Prostate gland (tissue), 2 donors: Measurements from ENCODE around the gene HTR3B. TPM values are rescaled to one million over a fixed set of nuclear protein-coding genes. Genes with fewer than 3 reads are reported as not detected.

ENCODE experiments used
- DNase-seq: peaks from one replicate; pipeline ENCODE4 v3.0.0-alpha.2; 2019; ENCODE audit warnings: low spot score
- H3K27ac ChIP-seq, 2 donors: fragments of 200-600 bp; sonication (generic); 2 replicates each; pipeline ENCODE4 v1.5.1; 2017 to 2019
- H3K27me3 ChIP-seq: fragments of 200-600 bp; sonication (generic); replicated peaks from 2 replicates; pipeline ENCODE4 v1.5.1; 2019; ENCODE audit not compliant: insufficient read depth
- H3K36me3 ChIP-seq, 2 donors: fragments of 200-600 bp; sonication (generic); 1 replicate in 1 of 2; 2 replicates in 1 of 2; pipeline versions ENCODE4 v1.5.1 to v1.8.1; 2017 to 2019
- H3K4me1 ChIP-seq: fragments of 200-600 bp; sonication (generic); replicated peaks from 2 replicates; pipeline ENCODE4 v1.5.1; 2019
- H3K4me3 ChIP-seq, 2 donors: fragments of 200-600 bp; sonication (generic); 2 replicates each; pipeline ENCODE4 v1.5.1; 2017 to 2019
- H3K9me3 ChIP-seq: fragments of 200-600 bp; sonication (generic); 2 replicates; pipeline ENCODE4 v1.5.1; 2017
- POLR2A ChIP-seq: fragments of 450-650 bp; IDR thresholded peaks from one replicate; pipeline ENCODE4 v1.6.1; 2016; ENCODE audit warnings: antibody characterized with exemption, mild to moderate bottlenecking
- POLR2AphosphoS5 ChIP-seq: sonication (generic); formaldehyde crosslinking; IDR thresholded peaks from one replicate; pipeline ENCODE4 v1.6.1; 2017; ENCODE audit warnings: antibody characterized with exemption
- WGBS: methylation state at CpG from one replicate; pipeline ENCODE4 v1.1.5; 2018; 5-methylcytosine and 5-hydroxymethylcytosine counted together
- intact Hi-C: fragments of 100-400 bp; cut with DNase I; formaldehyde crosslinking; loops from one replicate; pipeline ENCODE4 v1.14.2; 2022
- total RNA-seq, 2 donors: library from RNA; depleted of rRNA; stranded (reverse); fragments of >200 nt; gene quantifications; one replicate each; pipeline ENCODE4 v1.1.0, GENCODE V29; 2016
- TF ChIP-seq, protein P1 (sequence below), 4 experiments: fragments of 200-600 bp in 2 of 4; fragments of 450-650 bp in 2 of 4; sonication (generic) in 2 of 4; IDR thresholded peaks; 1 replicate in 3 of 4; 2 replicates in 1 of 4; pipeline ENCODE4 v1.5.1; 2016 to 2019; ENCODE audit warnings: antibody characterized with exemption in 4 of 4, mild to moderate bottlenecking in 2 of 4, moderate library complexity in 2 of 4

HTR3B gene
- total RNA-seq, 2 donors from 2014 or later: not detected

DNA sequence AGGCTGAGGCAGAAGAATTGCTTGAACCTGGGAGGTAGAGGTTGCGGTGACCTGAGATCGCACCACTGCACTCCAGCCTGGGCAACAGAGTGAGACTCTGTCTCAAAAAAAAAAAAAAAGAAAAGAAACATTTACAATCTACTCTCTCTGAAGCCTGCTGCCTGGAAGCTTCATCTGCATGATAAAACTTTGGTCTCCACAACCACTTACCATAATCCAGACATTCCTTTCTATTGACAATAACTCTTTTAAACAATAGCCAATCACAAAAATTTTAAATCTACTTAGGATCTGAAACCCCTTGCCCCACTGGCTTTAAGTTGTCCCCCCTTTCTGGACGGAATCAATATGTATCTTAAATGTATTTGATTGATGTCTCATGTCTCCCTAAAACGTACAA lies 45.3 kb downstream of the HTR3B start:
- DNase-seq: no peak
- no peaks in the 10 kb centered on the region for H3K9me3 ChIP-seq
- TF ChIP-seq POLR2A: no peak
- H3K36me3 ChIP-seq: no peaks in the 10 kb centered on the region
- intact Hi-C loops: no loop called here
- H3K4me3 ChIP-seq: no peak overlapping the region
- H3K27me3 ChIP-seq: no peaks in the 10 kb centered on the region
- H3K4me1 ChIP-seq: no peaks in the 10 kb centered on the region
- WGBS: 87% methylated on average over 4 of the region's 4 CpGs
- no peak overlapping the region for H3K27ac ChIP-seq

DNA sequence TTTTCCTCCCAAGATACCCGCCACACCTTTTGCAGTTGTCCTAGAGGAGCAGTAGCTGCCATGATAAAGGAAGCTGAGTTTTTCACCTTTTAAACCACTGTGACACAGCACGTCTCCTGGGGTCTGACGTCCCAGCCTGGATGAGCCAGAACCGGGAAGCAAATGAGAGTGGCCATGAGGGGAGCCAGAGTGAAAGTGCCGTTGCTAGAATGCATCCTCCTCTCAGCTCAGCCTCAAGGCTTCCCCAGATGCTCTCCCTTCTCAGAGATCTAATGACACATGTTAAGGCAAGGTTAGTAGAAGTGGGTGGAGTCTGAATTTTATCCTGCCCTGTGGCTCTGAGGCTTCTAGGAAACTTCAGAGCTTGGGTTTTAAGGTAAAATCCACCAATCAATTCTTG lies 46.9 kb downstream of the HTR3B start:
- Histone ChIP-seq H3K27ac (no peak overlapping the region), H3K4me3 (no peak overlapping the region), H3K4me1 (no peaks in the 10 kb centered on the region), H3K36me3 (no peaks in the 10 kb centered on the region), H3K9me3 (no peaks in the 10 kb centered on the region), H3K27me3 (no peaks in the 10 kb centered on the region)
- intact Hi-C loops: no loop called here
- no peak for TF ChIP-seq POLR2AphosphoS5
- no peak for TF ChIP-seq POLR2A
- TF ChIP-seq, protein P1, sequence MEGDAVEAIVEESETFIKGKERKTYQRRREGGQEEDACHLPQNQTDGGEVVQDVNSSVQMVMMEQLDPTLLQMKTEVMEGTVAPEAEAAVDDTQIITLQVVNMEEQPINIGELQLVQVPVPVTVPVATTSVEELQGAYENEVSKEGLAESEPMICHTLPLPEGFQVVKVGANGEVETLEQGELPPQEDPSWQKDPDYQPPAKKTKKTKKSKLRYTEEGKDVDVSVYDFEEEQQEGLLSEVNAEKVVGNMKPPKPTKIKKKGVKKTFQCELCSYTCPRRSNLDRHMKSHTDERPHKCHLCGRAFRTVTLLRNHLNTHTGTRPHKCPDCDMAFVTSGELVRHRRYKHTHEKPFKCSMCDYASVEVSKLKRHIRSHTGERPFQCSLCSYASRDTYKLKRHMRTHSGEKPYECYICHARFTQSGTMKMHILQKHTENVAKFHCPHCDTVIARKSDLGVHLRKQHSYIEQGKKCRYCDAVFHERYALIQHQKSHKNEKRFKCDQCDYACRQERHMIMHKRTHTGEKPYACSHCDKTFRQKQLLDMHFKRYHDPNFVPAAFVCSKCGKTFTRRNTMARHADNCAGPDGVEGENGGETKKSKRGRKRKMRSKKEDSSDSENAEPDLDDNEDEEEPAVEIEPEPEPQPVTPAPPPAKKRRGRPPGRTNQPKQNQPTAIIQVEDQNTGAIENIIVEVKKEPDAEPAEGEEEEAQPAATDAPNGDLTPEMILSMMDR (IDR thresholded peaks at IDR 0.05): no peak
- WGBS: 40% methylated on average over 5 of the region's 5 CpGs
- no peak for DNase-seq

DNA sequence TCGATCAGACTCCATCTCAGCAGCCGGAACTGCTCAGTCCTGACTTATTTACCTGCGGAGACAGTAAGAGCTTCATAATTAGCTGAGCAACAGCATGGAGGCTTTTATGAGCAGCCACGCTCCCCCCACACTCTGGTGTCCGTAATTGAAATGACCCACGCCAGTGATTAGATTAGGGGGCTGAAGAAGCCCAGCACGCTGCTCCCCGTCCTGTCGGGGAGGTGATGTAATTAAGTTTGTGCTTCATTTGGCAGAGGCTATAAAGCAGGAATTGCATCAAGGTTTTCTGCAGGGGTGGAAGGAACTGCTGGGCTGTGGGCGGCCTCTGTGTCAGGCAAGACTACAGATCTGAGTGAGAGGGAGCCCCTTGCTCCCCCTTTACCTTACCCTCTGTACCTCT lies 47.5 kb downstream of the HTR3B start:
- Histone ChIP-seq H3K27ac (no peak overlapping the region), H3K9me3 (no peaks in the 10 kb centered on the region), H3K4me3 (no peak overlapping the region), H3K27me3 (no peaks in the 10 kb centered on the region), H3K4me1 (no peaks in the 10 kb centered on the region), H3K36me3 (no peaks in the 10 kb centered on the region)
- no peak for DNase-seq
- intact Hi-C loops: no loop called here
- 21% methylated on average over 10 of the region's 10 CpGs for WGBS
- TF ChIP-seq POLR2A (no peak), POLR2AphosphoS5 (no peak)
- TF ChIP-seq, protein P1 (IDR thresholded peaks at IDR 0.05): no peak

DNA sequence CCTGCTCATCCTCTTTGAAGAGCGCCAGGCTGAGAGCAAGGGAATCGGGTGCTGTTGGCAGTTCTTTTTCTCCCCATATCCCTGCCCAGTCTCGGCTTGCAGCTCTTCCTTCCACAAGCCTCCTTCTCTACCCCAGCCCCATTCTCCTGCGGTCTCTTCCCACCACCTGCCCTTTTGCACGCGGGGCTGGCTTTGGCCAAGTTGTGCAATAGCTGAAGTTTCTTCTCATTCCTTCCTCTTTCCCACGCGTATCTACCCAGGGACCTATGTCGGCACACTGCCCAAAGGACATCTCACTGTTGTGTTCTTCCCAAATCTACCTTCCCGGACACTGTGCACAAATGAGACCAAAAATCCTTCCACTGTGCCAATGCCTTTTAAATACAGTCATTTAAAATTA lies 48.0 kb downstream of the HTR3B start:
- 84% methylated on average over 10 of the region's 10 CpGs for WGBS
- no peak overlapping the region for H3K4me3 ChIP-seq
- H3K36me3 ChIP-seq: no peaks in the 10 kb centered on the region
- no peak overlapping the region for H3K27ac ChIP-seq
- TF ChIP-seq, protein P1 (IDR thresholded peaks at IDR 0.05): no peak
- TF ChIP-seq POLR2A (no peak), POLR2AphosphoS5 (no peak)
- no peaks in the 10 kb centered on the region for H3K27me3 ChIP-seq
- DNase-seq: no peak
- H3K9me3 ChIP-seq: no peaks in the 10 kb centered on the region
- intact Hi-C loops: no loop called here
- no peaks in the 10 kb centered on the region for H3K4me1 ChIP-seq

DNA sequence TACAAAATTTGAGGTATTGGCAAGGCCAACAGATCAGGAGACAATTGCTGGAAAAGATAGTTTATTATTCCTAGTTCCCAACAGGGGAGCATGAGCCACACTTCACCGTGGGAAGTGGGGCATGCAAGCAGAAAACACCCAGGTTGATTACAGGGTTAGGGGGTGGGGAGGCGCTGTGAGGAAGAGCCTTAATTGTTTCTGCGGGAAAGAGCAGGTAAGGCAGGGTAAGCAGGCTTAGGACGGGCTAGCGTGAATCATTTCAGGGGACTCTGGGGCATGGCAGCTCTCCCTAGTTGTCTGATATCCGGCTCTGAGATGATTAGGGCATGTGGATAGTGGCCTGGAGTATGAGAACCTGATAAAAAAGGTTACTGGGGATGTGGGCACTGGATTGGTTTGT lies 49.6 kb downstream of the HTR3B start:
- Histone ChIP-seq H3K27ac (no peak overlapping the region), H3K4me3 (no peak overlapping the region), H3K9me3 (no peaks in the 10 kb centered on the region), H3K36me3 (no peaks in the 10 kb centered on the region), H3K4me1 (no peaks in the 10 kb centered on the region), H3K27me3 (no peaks in the 10 kb centered on the region)
- WGBS: 59% methylated on average over 6 of the region's 6 CpGs
- no peak for TF ChIP-seq POLR2AphosphoS5
- no peak for TF ChIP-seq POLR2A
- TF ChIP-seq, protein P1 (IDR thresholded peaks at IDR 0.05): no peak
- intact Hi-C loops: no loop called here
- DNase-seq: no peak
